GM19324 (cell line): ENCODE results near the gene IDUA.
"Not testable (repeated sequence)": the region's sequence is repeated elsewhere in the genome, so short reads cannot be mapped to it uniquely, and the experiment has no call there.

Experiments
- ATAC-seq: cut with Tn5 transposase; IDR thresholded peaks from one replicate; pipeline ENCODE4 v1.9.1; 2021; ENCODE audit warnings: mild to moderate bottlenecking, moderate library complexity; ENCODE audit not compliant: unreplicated experiment, low FRiP score

IDUA gene

GRCh38 chr4:1042352-1043055, 55.7 kb downstream of the IDUA start:
- ATAC-seq: no peak

GRCh38 chr4:1043162-1043561, 56.3 kb downstream of the IDUA start:
- ATAC-seq: no peak

GRCh38 chr4:1043651-1044468, 57.0 kb downstream of the IDUA start:
- ATAC-seq: no peak

DNA sequence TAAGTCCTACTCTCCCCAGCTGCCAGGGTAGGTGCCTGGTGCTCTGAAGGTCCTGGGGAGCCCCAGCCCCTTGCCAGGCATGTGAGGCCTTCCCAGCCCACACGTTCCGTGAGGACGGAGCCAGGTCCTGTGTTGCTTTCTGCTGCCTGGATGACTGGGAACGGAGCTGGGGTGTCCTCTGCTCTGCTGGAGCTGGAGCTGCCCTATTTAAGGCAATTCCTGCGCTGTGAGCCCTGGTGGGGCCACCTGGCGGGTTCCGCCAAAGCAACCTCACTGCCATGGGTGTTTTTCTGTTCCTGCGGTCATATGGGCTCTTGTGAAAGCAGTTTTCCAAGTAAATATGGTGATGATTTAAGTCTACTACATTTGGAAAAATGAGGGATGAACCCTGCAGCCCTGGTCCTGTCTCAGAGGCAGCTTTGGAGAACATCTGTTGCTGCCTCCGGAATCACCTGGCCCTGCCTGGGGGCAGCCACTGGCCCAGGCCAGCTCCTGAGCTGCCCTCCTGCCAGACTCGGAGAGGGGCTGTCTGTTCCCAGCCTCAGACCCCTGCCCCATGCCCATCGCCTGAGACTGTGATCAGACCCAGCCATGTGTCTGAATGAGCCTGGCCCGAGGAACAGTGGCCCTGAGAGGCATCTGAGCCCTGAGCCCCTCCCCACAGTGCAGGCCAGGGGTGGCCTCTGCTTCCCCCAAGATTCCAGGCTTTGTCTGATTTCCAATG, 57.8 kb downstream of the IDUA start:
- ATAC-seq: no peak

DNA sequence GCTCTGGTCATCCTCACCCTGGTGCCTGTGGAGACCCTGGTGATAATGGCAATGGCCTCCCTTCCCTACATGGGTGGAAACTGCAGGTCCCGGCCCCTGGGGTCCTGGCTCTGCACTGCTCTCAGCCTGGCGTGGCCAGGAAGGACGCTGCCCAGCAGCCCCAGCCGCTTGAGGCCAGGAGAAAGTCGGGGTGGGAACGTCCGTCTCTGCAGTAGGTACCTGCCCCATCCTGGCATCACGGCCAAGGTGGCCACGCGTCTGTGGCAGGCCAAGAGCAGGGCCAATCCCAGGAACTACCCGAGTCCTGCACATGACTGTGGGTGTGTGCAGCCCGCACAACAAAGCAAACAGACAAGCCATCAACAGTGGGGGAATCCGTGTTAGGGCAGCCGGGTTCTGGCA, 58.4 kb downstream of the IDUA start:
- no peak for ATAC-seq

DNA sequence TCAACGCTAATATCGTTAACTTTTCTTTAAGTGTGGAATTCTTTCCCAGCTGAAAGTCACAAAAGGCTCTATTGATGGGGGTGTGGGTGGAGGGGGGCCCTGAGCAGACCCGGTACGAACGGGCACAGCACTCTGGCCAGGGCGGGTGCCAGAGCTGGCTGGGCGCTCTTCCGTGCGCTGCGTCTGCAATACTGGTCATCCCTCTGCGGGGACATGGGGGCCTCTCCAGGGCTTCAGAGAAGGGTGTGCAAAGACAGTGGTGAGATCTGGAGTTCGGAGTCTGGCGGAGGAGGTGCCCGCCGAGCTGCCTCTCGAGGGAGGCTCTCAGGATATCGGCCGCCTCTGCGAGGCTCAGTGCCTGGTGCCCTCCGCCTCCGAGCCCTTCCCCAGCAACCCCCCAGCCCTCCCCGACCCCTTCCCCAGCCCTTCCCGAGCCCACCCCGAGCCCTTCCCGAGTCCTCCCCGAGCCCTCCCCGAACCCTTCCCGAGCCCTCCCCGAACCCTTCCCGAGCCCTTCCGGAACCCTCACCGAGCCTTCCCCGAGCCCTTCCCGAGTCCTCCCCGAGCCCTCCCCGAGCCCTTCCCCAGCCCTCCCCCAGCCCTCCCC, 58.9 kb downstream of the IDUA start:
- ATAC-seq: no peak

- ATAC-seq: not testable (repeated sequence)
Observed at GRCh38 chr4:1046581-1047011, 59.8 kb downstream of the IDUA start.

DNA sequence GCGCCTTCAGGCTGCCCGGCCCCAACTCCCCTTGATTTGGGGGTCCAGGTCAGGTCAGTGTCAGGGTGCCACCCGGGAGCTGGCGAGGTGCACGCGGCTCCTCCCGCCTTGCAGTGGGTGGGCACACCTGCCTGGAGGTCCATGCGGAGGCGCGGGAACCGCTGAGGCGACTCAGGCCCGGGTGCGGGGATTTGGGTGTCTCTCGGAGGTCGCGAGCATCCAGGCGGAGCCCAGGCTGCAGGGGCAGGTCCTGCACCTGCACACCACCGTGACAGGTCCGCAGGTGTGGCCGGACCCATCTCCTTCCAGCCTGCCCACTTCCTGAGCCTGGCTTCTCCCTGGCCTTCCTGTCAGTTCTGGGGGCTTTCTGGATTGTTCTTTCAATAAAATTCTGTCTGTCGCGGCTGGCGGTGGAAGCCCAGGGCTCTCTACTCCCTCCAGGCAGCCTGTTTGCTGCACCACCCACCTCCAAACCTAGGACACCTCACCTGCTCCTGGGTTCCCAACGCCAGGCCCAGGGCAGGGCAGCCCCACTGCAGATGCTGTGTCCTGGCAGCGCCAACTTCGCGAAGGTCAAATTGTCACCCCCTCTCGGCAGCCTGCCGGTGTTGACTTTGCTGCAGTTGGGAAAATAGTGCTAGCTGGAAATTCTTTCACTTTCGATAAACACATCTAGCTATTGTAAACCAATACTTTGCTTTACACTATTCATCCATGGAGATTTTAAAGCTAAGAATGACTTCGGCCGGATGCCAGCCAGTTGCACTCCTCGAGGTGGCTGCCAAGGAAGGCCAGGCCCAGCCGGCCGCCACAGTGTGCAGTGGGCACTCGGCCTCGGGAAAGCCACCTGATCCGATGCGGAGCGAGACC, 60.5 kb downstream of the IDUA start:
- ATAC-seq: no peak

DNA sequence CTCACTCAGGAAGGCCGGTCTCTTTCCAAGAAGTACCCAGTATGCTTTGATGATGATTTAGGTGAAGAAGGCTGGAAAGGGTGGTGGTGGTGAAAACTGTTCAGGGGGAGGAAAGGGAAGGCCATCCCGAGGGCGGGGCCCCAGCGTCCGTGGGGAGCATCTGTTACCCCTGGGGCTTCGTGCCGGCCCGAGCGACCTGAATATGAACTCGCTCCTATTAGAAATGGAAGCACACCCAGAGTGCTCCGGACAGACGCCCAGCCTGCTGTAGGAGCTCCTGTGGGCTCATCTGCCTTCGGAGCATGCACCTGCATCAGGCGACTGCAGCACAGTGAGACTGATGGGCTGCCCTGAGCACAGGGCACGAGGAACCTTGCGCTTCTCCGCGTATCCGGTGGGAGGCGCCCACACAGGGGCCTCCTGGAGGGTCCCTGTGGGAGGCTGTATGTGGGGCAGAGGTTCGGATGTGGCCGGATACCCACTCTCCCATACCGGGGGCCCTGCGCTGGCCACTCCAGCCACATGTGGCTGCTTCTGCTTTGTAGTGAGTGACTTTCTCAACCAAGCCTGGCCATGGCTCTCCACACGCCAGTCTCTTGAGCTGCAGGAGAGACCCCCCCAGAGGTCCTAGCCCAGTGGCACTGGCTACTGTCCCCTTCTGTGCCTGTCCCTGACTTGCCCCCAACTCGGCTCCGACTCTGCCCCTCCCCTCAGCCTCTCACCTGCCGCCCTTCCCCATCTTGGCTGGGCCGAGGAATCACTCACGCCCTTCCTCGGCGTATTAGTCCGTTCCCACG, 61.3 kb downstream of the IDUA start:
- no peak for ATAC-seq

DNA sequence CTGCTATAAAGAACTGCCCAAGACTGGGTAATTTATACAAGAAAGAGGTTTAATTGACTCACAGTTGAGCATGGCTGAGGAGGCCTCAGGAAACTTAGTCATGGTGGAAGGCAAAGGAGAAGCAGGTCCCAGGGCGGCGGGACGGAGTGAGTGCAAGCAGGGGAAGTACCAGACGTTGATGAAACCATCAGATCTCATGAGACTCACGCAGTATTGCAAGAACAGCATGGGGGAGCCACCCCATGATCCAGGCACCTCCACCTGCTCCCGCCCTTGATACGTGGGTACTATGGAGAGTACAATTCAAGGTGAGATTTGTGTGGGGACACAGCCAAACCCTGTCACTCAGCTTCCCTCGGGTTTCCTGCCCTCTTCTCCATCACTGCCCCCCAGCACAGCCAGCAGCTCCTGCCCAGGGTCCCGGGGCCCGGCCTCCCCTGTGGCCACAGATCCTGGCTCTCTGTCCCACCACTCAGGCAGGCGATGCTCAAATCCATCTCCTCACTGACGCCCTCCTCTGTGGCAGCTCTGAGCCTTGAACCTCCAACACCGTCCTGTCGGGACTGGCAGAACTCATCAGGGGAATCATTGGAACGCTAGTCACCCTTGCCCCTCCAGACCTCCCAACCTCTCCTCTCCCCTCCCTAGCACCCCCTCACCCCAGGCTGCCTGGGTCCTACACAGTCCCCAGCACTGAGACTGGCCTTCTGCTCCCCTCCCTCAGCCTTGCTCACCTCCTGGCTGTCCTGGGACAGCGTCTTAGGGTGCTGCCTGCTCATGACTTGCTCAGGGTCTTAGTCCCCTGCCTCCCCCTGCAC, 62.1 kb downstream of the IDUA start:
- no peak for ATAC-seq

DNA sequence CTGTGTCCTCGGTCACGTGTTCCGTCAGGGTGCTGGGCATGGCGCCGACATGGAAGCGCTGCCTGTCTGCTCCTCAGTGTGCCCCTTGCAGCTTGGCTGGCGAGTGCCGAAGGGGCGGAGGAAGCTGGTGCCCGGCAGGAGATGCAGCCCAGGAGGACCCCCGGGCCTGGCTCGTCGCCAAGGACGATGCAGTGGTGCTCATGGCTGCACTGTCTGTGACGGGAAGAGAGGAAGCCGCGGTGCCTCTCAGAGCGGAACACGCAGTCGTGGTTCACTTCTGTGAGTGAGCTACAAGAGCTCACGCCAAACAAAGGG, 62.7 kb downstream of the IDUA start:
- no peak for ATAC-seq

- no peak for ATAC-seq
Observed at GRCh38 chr4:1050486-1051213, 63.8 kb downstream of the IDUA start.

DNA sequence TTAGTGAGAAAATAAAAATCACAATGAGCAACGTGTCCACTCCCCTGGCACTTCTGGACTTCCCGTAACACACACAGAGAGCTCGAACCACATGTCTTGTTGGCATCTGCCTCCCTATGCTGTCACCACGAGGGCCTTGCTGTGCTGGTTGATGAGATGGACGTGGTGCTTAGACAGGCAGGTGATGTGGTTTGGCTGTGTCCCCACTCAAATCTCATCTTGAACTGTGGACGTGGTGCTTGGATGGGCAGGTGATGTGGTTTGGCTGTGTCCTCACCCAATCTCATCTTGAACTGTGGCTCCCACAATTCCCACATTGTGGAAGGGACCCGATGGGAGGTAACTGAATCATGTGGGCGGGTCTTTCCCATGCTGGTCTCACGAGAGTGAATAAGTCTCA, 64.6 kb downstream of the IDUA start:
- ATAC-seq: no peak

GRCh38 chr4:1052231-1052671, 65.4 kb downstream of the IDUA start:
- no peak for ATAC-seq

DNA sequence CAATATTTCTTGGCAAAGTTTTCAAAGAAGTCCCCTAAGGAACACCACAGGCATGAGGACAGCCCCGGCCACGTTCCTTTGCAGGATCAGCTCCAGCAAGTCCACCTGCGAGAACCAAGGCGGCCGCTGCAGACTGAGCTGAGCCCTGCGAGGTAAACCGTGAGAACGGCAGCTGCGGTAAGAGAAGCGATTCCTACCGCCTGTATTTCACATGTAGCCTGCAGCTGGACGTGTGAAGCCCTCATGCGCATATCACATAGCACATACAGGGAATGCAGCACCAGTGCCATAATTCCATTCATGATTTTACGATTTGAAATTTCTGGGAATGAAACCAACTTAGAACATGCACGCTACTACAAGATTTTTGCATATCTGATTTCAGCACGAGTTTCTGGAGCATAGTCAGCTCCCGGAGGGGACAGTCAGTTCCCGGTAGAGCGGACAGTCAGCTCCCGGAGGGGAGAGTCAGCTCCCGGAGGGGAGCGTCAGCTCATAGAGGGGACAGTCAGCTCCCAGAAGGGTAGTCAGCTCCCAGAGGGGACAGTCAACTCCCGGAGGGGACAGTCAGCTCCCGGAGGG, 66.3 kb downstream of the IDUA start:
- no peak for ATAC-seq

DNA sequence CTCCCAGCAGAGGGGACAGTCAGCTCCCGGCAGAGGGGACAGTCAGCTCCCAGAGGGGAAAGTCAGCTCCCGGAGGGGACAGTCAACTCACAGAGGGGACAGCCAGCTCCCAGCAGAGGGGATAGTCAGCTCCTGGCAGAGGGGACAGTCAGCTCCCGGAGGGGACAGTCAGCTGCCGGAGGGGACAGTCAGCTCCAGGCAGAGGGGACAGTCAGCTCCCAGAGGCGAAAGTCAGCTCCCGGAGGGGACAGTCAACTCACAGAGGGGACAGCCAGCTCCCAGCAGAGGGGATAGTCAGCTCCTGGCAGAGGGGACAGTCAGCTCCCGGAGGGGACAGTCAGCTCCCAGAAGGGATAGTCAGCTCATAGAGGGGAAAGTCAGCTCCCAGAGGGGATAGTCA, 67.0 kb downstream of the IDUA start:
- not testable (repeated sequence) for ATAC-seq
